SW 1271 (cell line): Measurements from ENCODE around the gene TSPAN14.
A peak's percentile ranks its signal among the peaks of the same experiment; 100 is the strongest.

ENCODE experiments used
- DNase-seq, 2 experiments: peaks; one replicate each; lab custom pipeline; 2025; lab: John Stamatoyannopoulos, UW

TSPAN14 gene

DNA sequence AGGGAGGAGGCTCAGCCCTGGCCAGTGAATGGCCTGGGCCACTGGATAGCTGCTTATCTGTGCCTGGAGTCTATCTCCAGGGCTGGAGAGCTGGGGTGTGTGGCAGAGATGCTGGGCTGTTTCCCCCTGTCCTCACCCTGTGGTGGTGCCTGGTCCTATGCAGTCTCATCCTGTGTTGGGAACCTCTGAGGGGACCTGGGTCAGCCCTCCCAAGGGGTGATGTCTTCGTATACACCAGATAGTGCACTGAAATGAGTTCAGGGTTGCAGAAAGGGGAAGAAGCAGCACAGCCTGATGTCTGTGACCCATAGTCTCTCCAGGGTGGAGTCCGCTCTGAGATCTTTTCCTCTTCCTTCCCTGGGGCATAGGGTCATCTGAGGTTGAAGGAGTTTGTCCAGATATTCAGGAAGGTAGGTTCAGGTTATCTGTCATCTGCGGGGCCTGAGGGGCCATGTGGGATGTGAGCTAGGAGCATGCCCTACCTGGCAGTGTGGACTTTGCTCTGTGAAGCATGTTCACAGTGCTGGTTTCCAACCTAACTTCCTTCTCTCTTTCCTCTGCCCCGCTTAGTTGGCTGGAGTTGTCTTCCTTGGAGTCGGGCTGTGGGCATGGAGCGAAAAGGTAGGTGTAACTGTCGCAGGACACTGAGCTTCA, 50.2 kb downstream of the TSPAN14 start:
- no peak for DNase-seq

DNA sequence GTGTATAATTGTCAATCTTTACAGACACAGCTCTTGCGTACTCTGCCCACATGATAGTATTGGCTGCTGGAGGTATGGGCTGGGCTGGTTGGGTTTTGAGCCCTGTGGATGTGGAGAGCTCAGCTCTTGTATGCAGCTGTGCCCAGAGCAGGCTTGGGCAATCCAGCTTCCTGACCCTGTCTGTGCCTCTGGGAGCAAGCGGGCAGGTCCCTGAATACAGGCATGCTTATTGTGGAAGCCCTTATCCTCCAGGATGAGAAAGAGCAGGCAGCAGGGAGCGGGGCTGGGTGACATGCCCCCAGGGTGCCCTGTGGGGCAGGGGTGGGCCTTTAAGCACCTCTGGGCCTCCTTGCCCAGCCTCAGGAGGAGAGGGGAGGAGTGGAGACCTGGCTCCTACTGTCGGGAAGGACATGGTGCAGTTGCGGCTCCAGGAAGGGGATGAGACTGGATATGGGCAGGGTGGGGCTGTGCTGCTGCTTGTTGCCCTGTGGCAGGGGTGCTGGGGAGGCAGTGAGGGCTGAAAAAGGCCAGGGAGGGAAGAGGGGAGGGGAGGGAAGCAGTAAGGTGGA, 50.9 kb downstream of the TSPAN14 start:
- no peak for DNase-seq

- DNase-seq, result peak in 1 of 2 experiments; percentile 11
These were observed 52.1 kb downstream of the TSPAN14 start for GRCh38 chr10:80506189-80506575.

DNA sequence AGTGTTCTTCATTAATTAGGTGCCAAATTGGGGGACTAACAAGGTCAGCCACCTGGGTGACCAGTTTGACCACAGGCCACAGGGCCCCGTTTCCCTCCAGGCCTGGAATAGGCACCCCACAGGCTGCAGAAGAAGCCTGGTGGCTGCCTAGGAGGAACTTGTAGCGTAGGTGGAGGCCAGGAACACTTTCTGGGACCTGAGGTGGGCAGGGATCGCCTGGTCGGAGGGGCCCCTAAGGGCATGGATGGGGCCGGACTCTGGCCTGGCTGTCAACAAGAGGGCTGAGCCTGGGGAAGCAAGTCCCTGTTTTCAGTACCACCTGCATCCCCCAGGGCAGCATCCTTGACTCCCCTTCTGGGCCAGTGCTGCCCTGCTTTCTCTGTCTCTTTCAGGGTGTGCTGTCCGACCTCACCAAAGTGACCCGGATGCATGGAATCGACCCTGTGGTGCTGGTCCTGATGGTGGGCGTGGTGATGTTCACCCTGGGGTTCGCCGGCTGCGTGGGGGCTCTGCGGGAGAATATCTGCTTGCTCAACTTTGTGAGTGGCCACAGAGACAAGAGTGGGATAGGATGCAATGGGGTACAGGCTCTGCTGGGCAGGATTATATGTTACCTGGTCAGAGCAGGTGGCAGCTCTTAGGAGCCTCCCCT, 52.9 kb downstream of the TSPAN14 start:
- DNase-seq, result no peak

DNA sequence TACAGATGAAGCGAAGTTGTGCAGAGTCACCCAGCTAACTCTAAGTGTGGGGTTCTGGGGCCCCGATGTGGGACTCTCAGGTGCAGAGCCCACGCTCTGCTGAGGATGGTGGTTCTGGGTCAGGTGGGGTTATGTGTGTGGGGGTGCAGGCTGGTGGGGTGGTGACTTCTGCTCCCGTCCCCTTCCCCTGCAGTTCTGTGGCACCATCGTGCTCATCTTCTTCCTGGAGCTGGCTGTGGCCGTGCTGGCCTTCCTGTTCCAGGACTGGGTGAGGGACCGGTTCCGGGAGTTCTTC, 54.9 kb downstream of the TSPAN14 start:
- no peak for DNase-seq

DNA sequence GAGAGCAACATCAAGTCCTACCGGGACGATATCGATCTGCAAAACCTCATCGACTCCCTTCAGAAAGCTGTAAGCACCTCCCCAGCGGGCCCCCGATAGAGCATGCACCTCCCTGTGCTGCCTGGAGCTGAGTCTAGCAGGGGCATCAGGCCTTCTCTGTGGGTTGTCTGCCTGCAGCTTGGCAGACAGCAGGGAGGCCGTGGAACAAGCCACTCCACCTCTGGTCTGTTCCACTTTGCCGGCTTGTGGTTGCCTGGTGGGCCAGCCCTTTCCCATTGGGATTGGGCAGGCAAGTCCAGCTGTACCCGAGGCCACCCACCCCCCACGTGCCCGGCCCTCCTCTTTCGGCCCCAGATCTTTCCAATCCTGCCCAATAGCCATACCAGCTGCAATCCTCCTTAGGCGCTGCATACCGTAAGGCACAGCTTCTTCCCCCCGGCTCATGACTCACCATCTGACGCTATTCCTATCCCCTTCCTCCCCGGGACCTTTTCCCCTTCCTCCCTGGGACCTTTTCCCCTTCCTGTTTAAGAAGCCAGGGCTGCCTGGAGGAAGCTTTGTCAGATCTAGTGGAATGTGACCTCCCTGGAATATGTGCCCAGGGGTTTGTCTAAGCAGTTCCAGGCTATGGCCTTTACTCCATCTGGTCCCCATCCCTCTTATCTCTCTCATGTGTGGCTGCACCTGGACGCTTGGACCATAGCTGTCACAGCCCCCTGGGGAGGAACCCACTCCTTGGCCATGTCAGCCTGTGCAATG, 55.5 kb downstream of the TSPAN14 start:
- peak; percentile 39 to 70 for DNase-seq

GRCh38 chr10:80512031-80512526, 58.0 kb downstream of the TSPAN14 start:
- DNase-seq, result no peak

- DNase-seq, result no peak
These were observed 59.0 kb downstream of the TSPAN14 start for GRCh38 chr10:80513106-80513505.

- DNase-seq, result no peak
These were observed 61.4 kb downstream of the TSPAN14 start for GRCh38 chr10:80515511-80515910.

DNA sequence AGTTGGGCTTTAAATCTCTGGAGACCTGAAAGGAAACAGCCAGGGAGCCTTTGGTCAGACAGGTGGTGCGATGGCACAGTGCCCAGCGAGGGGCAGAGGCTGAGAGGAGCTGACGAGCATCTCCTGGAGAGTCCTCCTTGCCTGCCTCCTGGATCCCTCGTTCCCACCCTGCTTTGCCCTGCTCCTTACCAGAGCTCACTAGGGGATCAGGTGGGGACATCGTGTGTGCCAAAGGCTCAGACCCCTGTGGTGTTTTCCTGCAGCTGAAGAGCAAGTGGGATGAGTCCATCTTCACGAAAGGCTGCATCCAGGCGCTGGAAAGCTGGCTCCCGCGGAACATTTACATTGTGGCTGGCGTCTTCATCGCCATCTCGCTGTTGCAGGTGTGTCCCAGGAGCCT, 61.8 kb downstream of the TSPAN14 start:
- DNase-seq, result no peak

- DNase-seq, result no peak
These were observed 62.5 kb downstream of the TSPAN14 start for GRCh38 chr10:80516506-80517075.

GRCh38 chr10:80517416-80518142, 63.5 kb downstream of the TSPAN14 start:
- no peak for DNase-seq

- no peak for DNase-seq
These were observed 64.2 kb downstream of the TSPAN14 start for GRCh38 chr10:80518143-80518806.

DNA sequence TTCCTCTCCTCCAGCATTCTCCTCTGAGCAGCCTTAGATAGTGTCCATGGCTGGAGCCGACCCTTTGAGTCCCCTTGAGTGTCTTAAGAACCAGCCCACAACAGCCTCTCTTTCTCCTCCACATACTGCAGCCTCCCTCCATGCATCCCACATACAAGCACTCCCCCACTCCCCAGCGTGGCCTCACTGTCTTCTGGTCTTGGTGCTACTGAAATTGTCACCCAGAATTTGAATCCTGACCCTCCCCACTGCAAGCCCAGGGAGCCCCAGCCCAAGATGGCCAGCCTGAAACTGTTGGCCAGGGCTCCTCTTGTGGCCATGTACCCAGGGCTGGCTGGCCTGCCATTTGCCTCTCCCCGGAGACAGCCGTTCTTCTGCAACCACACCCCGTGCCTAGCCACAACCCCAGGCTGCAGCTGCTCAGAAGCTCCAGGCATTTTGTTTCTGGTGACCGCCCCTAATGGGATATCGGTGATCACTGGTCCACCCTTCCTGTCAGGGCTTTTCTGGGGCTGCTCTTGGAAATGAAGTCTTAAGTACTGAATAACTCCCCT, 64.8 kb downstream of the TSPAN14 start:
- DNase-seq, result no peak

- DNase-seq, result no peak
These were observed 66.0 kb downstream of the TSPAN14 start for GRCh38 chr10:80519936-80520650.

DNA sequence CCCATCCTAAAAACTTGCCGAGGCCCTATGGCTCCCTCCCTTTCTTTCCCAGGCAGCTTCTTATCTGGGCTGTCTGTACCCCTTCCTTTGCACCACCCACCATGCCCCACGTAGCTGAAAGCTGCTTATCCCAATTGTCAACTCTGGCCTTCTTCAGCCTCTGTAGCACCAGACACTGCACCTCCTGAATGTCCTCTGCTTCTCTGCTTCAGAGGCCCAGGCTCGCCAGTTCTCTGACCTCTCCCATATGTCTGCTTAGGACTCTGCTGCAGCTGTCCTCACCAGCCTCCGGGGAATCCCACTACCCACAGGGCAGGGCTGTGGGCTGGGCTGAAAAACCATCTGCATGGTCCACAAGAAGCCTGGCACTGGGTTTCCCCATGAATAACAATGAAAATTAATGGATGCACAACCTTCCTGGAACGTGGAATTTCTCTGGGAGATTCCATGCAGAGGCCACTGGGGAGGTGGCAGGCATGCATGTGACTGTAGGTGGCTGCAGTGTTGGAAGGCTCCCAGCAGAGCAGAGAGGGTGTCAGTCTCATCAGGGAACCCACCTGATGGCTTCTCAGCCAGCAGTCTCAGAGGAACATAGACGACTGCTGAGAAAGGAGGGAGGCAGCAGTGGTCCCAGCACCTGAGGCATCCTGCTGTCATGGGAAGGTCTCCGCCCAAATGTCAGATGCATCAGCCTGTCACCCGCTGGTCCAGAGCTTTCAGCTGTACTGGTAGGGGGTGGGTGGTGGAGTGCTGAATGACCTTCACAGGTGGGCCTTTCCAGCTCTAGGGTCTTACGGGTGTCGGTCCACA, 66.8 kb downstream of the TSPAN14 start:
- no peak for DNase-seq

- no peak for DNase-seq
These were observed 68.8 kb downstream of the TSPAN14 start for GRCh38 chr10:80522756-80523363.

- no peak for DNase-seq
These were observed 69.7 kb downstream of the TSPAN14 start for GRCh38 chr10:80523773-80524172.
